GM12878 (cell line): ENCODE measurements around the gene HSPA2. TPM values are rescaled to one million over a fixed set of nuclear protein-coding genes. Genes with fewer than 3 reads are reported as not detected.
"Not testable (repeated sequence)": the region's sequence is repeated elsewhere in the genome, so short reads cannot be mapped to it uniquely, and the experiment has no call there.

Experiments used
- ATAC-seq: fragments of 200-7000 bp; cut with Tn5 transposase; 3 replicates; pipeline ENCODE4 v1.9.1; 2020; ENCODE audit warnings: mild to moderate bottlenecking, moderate library complexity
- BruUV-seq: library from RNA; stranded (reverse); fragments of 400-500 nt; replicated peaks from 2 replicates; lab custom pipeline; 2021; lab: Mats Ljungman, UMichigan
- CTCF ChIA-PET: fragments of 300-600 bp; sonication (Branson Sonifier 250); formaldehyde crosslinking; extraction: SDS; loops from one replicate; lab custom pipeline; 2021; ENCODE audit warnings: inconsistent platforms; lab: Yijun Ruan, JAX
- POLR2A ChIA-PET: fragments of 350-600 bp; formaldehyde crosslinking; extraction: SDS; loops from one replicate; lab custom pipeline; 2021; ENCODE audit warnings: inconsistent platforms; lab: Charles Lee
- RAD21 ChIA-PET: fragments of 300-600 bp; sonication (Branson Sonifier 250); formaldehyde crosslinking; loops from one replicate; lab custom pipeline; 2023; ENCODE audit warnings: antibody characterized with exemption; ENCODE audit not compliant: unreplicated experiment; lab: Charles Lee
- SMC1A ChIA-PET: fragments of 300-600 bp; sonication (Branson Sonifier 250); formaldehyde crosslinking; loops from one replicate; lab custom pipeline; 2023; ENCODE audit not compliant: unreplicated experiment, uncharacterized antibody; lab: Charles Lee
- DNase-seq: peaks from one replicate; pipeline ENCODE4 v3.0.0-alpha.2; 2011; ENCODE audit warnings: low read depth, low spot score
- FAIRE-seq: peaks from 3 replicates; lab custom pipeline; 2011; peaks lifted over from hg19 to GRCh38; lab: Jason Lieb, UNC
- H2AFZ ChIP-seq: 2 replicates; pipeline ENCODE4 v1.6.0; 2011; ENCODE audit warnings: low read depth, low read length, control low read depth; ENCODE audit not compliant: control insufficient read depth
- H3K27ac ChIP-seq: 2 replicates; pipeline ENCODE4 v1.5.1; 2011; ENCODE audit warnings: control low read depth; ENCODE audit not compliant: control insufficient read depth, insufficient read depth
- H3K27me3 ChIP-seq, 2 experiments: replicated peaks in 1 of 2; 2 replicates each; pipeline versions ENCODE4 v1.6.0 to v1.6.1; 2011; ENCODE audit warnings: low read length in 1 of 2; ENCODE audit not compliant: control insufficient read depth in 2 of 2, insufficient read depth in 2 of 2
- H3K36me3 ChIP-seq, 2 experiments: 2 replicates each; pipeline ENCODE4 v1.5.1; 2011; ENCODE audit warnings: low read length in 1 of 2; ENCODE audit not compliant: control insufficient read depth in 2 of 2, insufficient read depth in 2 of 2
- H3K4me1 ChIP-seq: 2 replicates; pipeline ENCODE4 v1.6.1; 2011; ENCODE audit warnings: mild to moderate bottlenecking, low read length, moderate library complexity, mixed read lengths; ENCODE audit not compliant: control insufficient read depth, insufficient read depth
- H3K4me2 ChIP-seq: 2 replicates; pipeline ENCODE4 v1.6.0; 2011; ENCODE audit warnings: control low read depth; ENCODE audit not compliant: control insufficient read depth, insufficient read depth
- H3K4me3 ChIP-seq: fragments of 200-600 bp; sonication (generic); 2 replicates; pipeline ENCODE4 v1.5.1; 2016
- H3K79me2 ChIP-seq: 2 replicates; pipeline ENCODE4 v1.6.0; 2011; ENCODE audit warnings: low read length; ENCODE audit not compliant: control insufficient read depth, insufficient read depth
- H3K9ac ChIP-seq: 2 replicates; pipeline ENCODE4 v1.8.0; 2011; ENCODE audit warnings: low read length, control low read depth, mixed read lengths; ENCODE audit not compliant: control insufficient read depth, insufficient read depth
- H3K9me3 ChIP-seq: replicated peaks from 3 replicates; pipeline ENCODE4 v1.5.1; 2011; ENCODE audit warnings: mild to moderate bottlenecking, low read length; ENCODE audit not compliant: control insufficient read depth, insufficient read depth
- H4K20me1 ChIP-seq: 2 replicates; pipeline ENCODE4 v1.6.0; 2011; ENCODE audit not compliant: control insufficient read depth, insufficient read depth
- BHLHE40 ChIP-seq, 2 experiments: fragments of 450-650 bp in 1 of 2; IDR thresholded peaks; 2 replicates each; pipeline ENCODE4 v1.6.1; 2011 to 2017; ENCODE audit warnings: low read depth in 2 of 2, borderline replicate concordance in 1 of 2, improper control_type of control experiment in 1 of 2, low read length in 1 of 2, mild to moderate bottlenecking in 1 of 2
- IRF4 ChIP-seq: IDR thresholded peaks from 2 replicates; pipeline ENCODE4 v1.6.1; 2011; ENCODE audit warnings: low read depth, low read length
- JUNB ChIP-seq: IDR thresholded peaks from 2 replicates; pipeline ENCODE4 v1.6.1; 2016; ENCODE audit warnings: antibody characterized with exemption, mild to moderate bottlenecking
- JUND ChIP-seq: IDR thresholded peaks from 2 replicates; pipeline ENCODE4 v1.6.1; 2012; ENCODE audit warnings: low read depth, mild to moderate bottlenecking, low read length, improper control_type of control experiment, moderate library complexity
- LARP7 ChIP-seq: fragments of 450-650 bp; IDR thresholded peaks from 2 replicates; pipeline ENCODE4 v1.6.1; 2017; ENCODE audit warnings: mild to moderate bottlenecking
- SIN3A ChIP-seq: IDR thresholded peaks from 2 replicates; pipeline ENCODE4 v1.6.1; 2012; ENCODE audit warnings: low read depth, low read length, improper control_type of control experiment
- SMC3 ChIP-seq: IDR thresholded peaks from 2 replicates; pipeline ENCODE4 v1.6.1; 2011; ENCODE audit warnings: low read length, improper control_type of control experiment, borderline replicate concordance
- SPI1 ChIP-seq: IDR thresholded peaks from 2 replicates; pipeline ENCODE4 v1.6.1; 2011; ENCODE audit warnings: low read depth, mild to moderate bottlenecking, low read length, moderate library complexity, borderline replicate concordance; ENCODE audit not compliant: insufficient read depth
- TCF12 ChIP-seq: IDR thresholded peaks from 2 replicates; pipeline ENCODE4 v1.6.1; 2011; ENCODE audit warnings: low read depth, mild to moderate bottlenecking, low read length
- YBX1 ChIP-seq: fragments of 450-650 bp; IDR thresholded peaks from 2 replicates; pipeline ENCODE4 v1.6.1; 2016; ENCODE audit warnings: antibody characterized with exemption
- ZNF622 ChIP-seq: fragments of 450-650 bp; IDR thresholded peaks from 2 replicates; pipeline ENCODE4 v1.6.1; 2017; ENCODE audit warnings: mild to moderate bottlenecking, inconsistent platforms
- WGBS: methylation state at CpG from one replicate; pipeline ENCODE4 v1.1.6; 2016; ENCODE audit warnings: low lambda C conversion rate; ENCODE audit not compliant: insufficient replicate concordance, insufficient coverage; ENCODE audit errors: missing lambda C conversion rate; 5-methylcytosine and 5-hydroxymethylcytosine counted together
- in situ Hi-C: fragments of 300-500 bp; cut with MboI; formaldehyde crosslinking; loops from 9 replicates; pipeline ENCODE4 v1.14.3; 2018; ENCODE audit warnings: mixed read lengths
- intact Hi-C: fragments of 100-400 bp; cut with micrococcal nuclease; formaldehyde crosslinking; loops from one replicate; pipeline ENCODE4 v1.14.2; 2022; ENCODE audit not compliant: unreplicated experiment
- polyA plus RNA-seq, 11 experiments: library from polyadenylated mRNA; depleted of rRNA in 4 of 11; unstranded in 6 of 11; stranded (reverse) in 5 of 11; fragments of >200 nt; fragmentation: Nextera tagmentation in 4 of 11; fragmentation: Illumina TruSeq in 1 of 11; extraction: Ambion mirVana in 4 of 11; extraction: Trizol in 1 of 11; gene quantifications; 1 replicate in 1 of 11; 2 replicates in 10 of 11; pipeline versions ENCODE4 v1.2.1 to v1.2.3, GENCODE V29; 2011 to 2016; ENCODE audit warnings: inconsistent platforms in 2 of 11, missing spikeins in 2 of 11, low read depth in 1 of 11
- total RNA-seq, 4 experiments: library from RNA; depleted of rRNA in 3 of 4; stranded (reverse); fragments of >200 nt in 3 of 4; fragmentation: Illumina TruSeq in 1 of 4; extraction: Trizol in 1 of 4; gene quantifications; 2 replicates each; pipeline versions ENCODE4 v1.2.1 to v1.2.3, GENCODE V29; 2013 to 2021
- TF ChIP-seq, protein P1 (sequence below): fragments of 450-650 bp; formaldehyde crosslinking; IDR thresholded peaks from 2 replicates; pipeline ENCODE4 v1.5.0; 2022; ENCODE audit warnings: mild to moderate bottlenecking, missing genetic modification characterization
- TF ChIP-seq, protein P2 (sequence below): fragments of 150-350 bp; IDR thresholded peaks from 2 replicates; pipeline ENCODE4 v1.6.1; 2014; ENCODE audit warnings: mild to moderate bottlenecking, low read depth, low read length
- TF ChIP-seq, protein P3 (sequence below): IDR thresholded peaks from 2 replicates; pipeline ENCODE4 v1.6.1; 2012; ENCODE audit warnings: low read length, inconsistent platforms

The HSPA2 gene
- total and polyA plus RNA-seq, 10 of the 15 experiments (the other 5 are each of a cell fraction or from before 2014, with no cell fraction given), result 0.02 to 1.2 (median 0.65) TPM

DNA sequence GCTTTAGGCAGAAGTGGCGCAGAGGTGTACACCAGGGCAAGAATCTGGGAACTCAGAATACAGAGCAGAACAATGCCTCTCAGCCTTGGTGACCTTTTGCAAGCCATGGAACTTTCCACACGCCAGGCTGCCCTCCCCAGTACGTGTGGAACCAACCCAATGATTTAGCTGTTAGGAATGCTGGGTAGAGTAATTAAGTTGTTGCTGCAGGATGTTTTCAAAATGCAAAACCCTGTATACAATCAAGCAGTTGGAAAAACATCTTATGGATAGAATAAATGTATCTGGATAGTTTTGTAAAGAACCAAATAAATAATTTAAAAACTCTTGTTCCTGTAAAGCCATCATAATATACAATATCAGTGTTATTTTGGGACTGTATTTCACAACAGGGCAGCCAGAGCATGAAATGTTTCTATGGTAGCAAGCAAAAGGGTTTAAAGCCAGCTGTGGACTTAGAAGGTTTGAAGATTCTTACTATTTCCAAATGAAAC, 28.6 kb downstream of the HSPA2 start:
- POLR2A ChIA-PET, result interaction anchor here (0.7 kb wide), 1 partner anchor 83 kb away, joined by 3 read pairs; no protein-coding TSS in a partner anchor

DNA sequence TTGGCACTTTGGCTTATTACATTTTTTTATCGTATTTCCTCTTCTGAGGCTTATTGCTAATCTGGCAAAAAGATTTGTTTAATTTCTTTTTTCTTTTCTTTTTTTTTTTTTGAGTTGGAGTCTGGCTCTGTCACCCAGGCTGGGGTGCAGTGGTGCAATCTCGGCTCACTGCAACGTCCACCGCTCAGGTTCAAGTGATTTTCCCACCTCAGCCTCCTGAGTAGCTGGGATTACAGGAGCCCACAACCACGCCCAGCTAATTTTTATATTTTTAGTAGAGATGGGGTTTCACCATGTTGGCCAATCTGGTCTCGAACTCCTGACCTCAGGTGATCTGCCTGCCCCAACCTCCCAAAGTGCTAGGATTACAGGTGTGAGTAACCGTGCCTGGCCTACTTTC, 29.1 kb downstream of the HSPA2 start:
- H3K4me1 ChIP-seq, in situ Hi-C loops, H3K9me3 ChIP-seq, RAD21 ChIA-PET, H3K36me3 ChIP-seq, ATAC-seq, intact Hi-C loops, H2AFZ ChIP-seq, H3K4me3 ChIP-seq, H3K27me3 ChIP-seq, FAIRE-seq, H3K27ac ChIP-seq, CTCF ChIA-PET, DNase-seq, BruUV-seq, H4K20me1 ChIP-seq, H3K4me2 ChIP-seq, H3K9ac ChIP-seq, H3K79me2 ChIP-seq: not testable (repeated sequence)
- POLR2A ChIA-PET, result interaction anchor here (0.7 kb wide), 1 partner anchor 84 kb away, joined by 3 read pairs; no protein-coding TSS in a partner anchor
- SMC1A ChIA-PET, result interaction anchor here (0.8 kb wide), 1 partner anchor 9 kb away, joined by 3 read pairs; no protein-coding TSS in a partner anchor
- WGBS, result 47% methylated on average over 6 of the region's 7 CpGs

More for the DNA sequence above, 28.6 kb downstream of the HSPA2 start:
- intact Hi-C loops, result no loop called here
- WGBS, result 23% methylated on average over 3 of the region's 3 CpGs
- TF ChIP-seq SPI1 (no peak), ZNF622 (no peak), JUND (no peak), YBX1 (no peak), SMC3 (no peak), IRF4 (no peak), LARP7 (no peak), BHLHE40 (IDR thresholded peaks at IDR 0.05; ENCODE audit: borderline replicate concordance in 1 of 2, low read depth in 2 of 2, low read length in 1 of 2) (no peak), JUNB (no peak), SIN3A (no peak), TCF12 (no peak)
- TF ChIP-seq, protein P1, sequence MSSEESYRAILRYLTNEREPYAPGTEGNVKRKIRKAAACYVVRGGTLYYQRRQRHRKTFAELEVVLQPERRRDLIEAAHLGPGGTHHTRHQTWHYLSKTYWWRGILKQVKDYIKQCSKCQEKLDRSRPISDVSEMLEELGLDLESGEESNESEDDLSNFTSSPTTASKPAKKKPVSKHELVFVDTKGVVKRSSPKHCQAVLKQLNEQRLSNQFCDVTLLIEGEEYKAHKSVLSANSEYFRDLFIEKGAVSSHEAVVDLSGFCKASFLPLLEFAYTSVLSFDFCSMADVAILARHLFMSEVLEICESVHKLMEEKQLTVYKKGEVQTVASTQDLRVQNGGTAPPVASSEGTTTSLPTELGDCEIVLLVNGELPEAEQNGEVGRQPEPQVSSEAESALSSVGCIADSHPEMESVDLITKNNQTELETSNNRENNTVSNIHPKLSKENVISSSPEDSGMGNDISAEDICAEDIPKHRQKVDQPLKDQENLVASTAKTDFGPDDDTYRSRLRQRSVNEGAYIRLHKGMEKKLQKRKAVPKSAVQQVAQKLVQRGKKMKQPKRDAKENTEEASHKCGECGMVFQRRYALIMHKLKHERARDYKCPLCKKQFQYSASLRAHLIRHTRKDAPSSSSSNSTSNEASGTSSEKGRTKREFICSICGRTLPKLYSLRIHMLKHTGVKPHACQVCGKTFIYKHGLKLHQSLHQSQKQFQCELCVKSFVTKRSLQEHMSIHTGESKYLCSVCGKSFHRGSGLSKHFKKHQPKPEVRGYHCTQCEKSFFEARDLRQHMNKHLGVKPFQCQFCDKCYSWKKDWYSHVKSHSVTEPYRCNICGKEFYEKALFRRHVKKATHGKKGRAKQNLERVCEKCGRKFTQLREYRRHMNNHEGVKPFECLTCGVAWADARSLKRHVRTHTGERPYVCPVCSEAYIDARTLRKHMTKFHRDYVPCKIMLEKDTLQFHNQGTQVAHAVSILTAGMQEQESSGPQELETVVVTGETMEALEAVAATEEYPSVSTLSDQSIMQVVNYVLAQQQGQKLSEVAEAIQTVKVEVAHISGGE (CRISPR knock-in tag), result no peak
- TF ChIP-seq, protein P2, sequence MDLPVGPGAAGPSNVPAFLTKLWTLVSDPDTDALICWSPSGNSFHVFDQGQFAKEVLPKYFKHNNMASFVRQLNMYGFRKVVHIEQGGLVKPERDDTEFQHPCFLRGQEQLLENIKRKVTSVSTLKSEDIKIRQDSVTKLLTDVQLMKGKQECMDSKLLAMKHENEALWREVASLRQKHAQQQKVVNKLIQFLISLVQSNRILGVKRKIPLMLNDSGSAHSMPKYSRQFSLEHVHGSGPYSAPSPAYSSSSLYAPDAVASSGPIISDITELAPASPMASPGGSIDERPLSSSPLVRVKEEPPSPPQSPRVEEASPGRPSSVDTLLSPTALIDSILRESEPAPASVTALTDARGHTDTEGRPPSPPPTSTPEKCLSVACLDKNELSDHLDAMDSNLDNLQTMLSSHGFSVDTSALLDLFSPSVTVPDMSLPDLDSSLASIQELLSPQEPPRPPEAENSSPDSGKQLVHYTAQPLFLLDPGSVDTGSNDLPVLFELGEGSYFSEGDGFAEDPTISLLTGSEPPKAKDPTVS, result no peak
- TF ChIP-seq, protein P3, sequence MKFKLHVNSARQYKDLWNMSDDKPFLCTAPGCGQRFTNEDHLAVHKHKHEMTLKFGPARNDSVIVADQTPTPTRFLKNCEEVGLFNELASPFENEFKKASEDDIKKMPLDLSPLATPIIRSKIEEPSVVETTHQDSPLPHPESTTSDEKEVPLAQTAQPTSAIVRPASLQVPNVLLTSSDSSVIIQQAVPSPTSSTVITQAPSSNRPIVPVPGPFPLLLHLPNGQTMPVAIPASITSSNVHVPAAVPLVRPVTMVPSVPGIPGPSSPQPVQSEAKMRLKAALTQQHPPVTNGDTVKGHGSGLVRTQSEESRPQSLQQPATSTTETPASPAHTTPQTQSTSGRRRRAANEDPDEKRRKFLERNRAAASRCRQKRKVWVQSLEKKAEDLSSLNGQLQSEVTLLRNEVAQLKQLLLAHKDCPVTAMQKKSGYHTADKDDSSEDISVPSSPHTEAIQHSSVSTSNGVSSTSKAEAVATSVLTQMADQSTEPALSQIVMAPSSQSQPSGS, result no peak
- Histone ChIP-seq H4K20me1 (no peaks in the 10 kb centered on the region), H3K27ac (no peak overlapping the region), H3K9me3 (no peaks in the 10 kb centered on the region), H3K4me3 (no peak overlapping the region), H3K36me3 (no peaks in the 10 kb centered on the region), H3K4me2 (no peak overlapping the region), H3K27me3 (no peaks in the 10 kb centered on the region; a peak in 1 of 4 replicates), H3K4me1 (no peaks in the 10 kb centered on the region), H2AFZ (no peak overlapping the region), H3K79me2 (no peaks in the 10 kb centered on the region), H3K9ac (no peak overlapping the region)
- no peak for FAIRE-seq
- in situ Hi-C loops, result no loop called here
- SMC1A ChIA-PET, result interaction anchor here (0.8 kb wide), 1 partner anchor 10 kb away, joined by 3 read pairs; no protein-coding TSS in a partner anchor
- DNase-seq, result no peak
- ATAC-seq, result no peak
- no TSS peak for BruUV-seq
- RAD21 ChIA-PET, result no interaction called here
- CTCF ChIA-PET, result no interaction called here
